KMS-11 (cell line): ENCODE results near the gene STAT5A.

Experiments used
- H2AFZ ChIP-seq: fragments of 200-600 bp; sonication (generic); 2 replicates; pipeline ENCODE4 v1.6.1; 2016; ENCODE audit warnings: antibody characterized with exemption, mixed run types, low read depth
- H3K27ac ChIP-seq: fragments of 200-600 bp; sonication (generic); 2 replicates; pipeline ENCODE4 v1.6.1; 2016; ENCODE audit warnings: mild to moderate bottlenecking, mixed run types
- H3K27me3 ChIP-seq: fragments of 200-600 bp; sonication (generic); 2 replicates; pipeline ENCODE4 v1.6.1; 2017; ENCODE audit warnings: mild to moderate bottlenecking, low read depth, mixed run types, moderate library complexity; ENCODE audit not compliant: insufficient read depth
- H3K36me3 ChIP-seq: fragments of 200-600 bp; sonication (generic); 2 replicates; pipeline ENCODE4 v1.6.1; 2017; ENCODE audit warnings: mild to moderate bottlenecking, mixed run types; ENCODE audit not compliant: insufficient read depth
- H3K4me1 ChIP-seq: fragments of 200-600 bp; sonication (generic); 2 replicates; pipeline ENCODE4 v1.6.1; 2016; ENCODE audit warnings: mild to moderate bottlenecking, low read depth, mixed run types; ENCODE audit not compliant: poor library complexity, severe bottlenecking
- H3K4me2 ChIP-seq: fragments of 200-600 bp; sonication (generic); 2 replicates; pipeline ENCODE4 v1.7.0; 2016; ENCODE audit warnings: mild to moderate bottlenecking, mixed run types
- H3K4me3 ChIP-seq: fragments of 200-600 bp; sonication (generic); IDR thresholded peaks from 2 replicates; pipeline ENCODE4 v1.6.1; 2017; ENCODE audit warnings: low read depth, low read length, mixed read lengths; ENCODE audit not compliant: insufficient read depth
- H3K79me2 ChIP-seq: fragments of 200-600 bp; sonication (generic); 2 replicates; pipeline ENCODE4 v1.6.1; 2016; ENCODE audit warnings: low read depth, mixed run types; ENCODE audit not compliant: insufficient read depth
- H3K9ac ChIP-seq: fragments of 200-600 bp; sonication (generic); 2 replicates; pipeline ENCODE4 v1.6.1; 2016; ENCODE audit warnings: mild to moderate bottlenecking, mixed run types
- H4K20me1 ChIP-seq: fragments of 200-600 bp; sonication (generic); 2 replicates; pipeline ENCODE4 v1.6.1; 2016; ENCODE audit warnings: mild to moderate bottlenecking, mixed run types; ENCODE audit not compliant: insufficient read depth
- CTCF ChIP-seq: fragments of 200-600 bp; sonication (generic); conservative IDR thresholded peaks from 2 replicates; pipeline ENCODE4 v1.6.1; 2017; ENCODE audit warnings: low read depth, mild to moderate bottlenecking, antibody characterized with exemption, low read length, moderate library complexity, mixed read lengths

Gene STAT5A

GRCh38 chr17:42289611-42290181 lies 1.4 kb downstream of the STAT5A start:
- Histone ChIP-seq H3K4me2 (no peak overlapping the region), H3K9ac (no peak overlapping the region), H2AFZ (no peak overlapping the region), H3K4me3 (no peak overlapping the region), H3K36me3 (no peaks in the 10 kb centered on the region), H3K4me1 (no peaks in the 10 kb centered on the region), H3K27me3 (peaks cover 27% of the 10 kb centered on the region), H3K79me2 (no peaks in the 10 kb centered on the region), H3K27ac (no peak overlapping the region), H4K20me1 (no peaks in the 10 kb centered on the region)
- TF ChIP-seq CTCF, result no peak

- Histone ChIP-seq H3K79me2 (no peaks in the 10 kb centered on the region), H3K27ac (no peak overlapping the region), H3K27me3 (peaks cover 27% of the 10 kb centered on the region), H4K20me1 (no peaks in the 10 kb centered on the region), H3K4me3 (no peak overlapping the region), H2AFZ (no peak overlapping the region), H3K4me1 (no peaks in the 10 kb centered on the region), H3K9ac (no peak overlapping the region), H3K36me3 (no peaks in the 10 kb centered on the region), H3K4me2 (no peak overlapping the region)
- no peak for TF ChIP-seq CTCF
Observed at GRCh38 chr17:42290577-42290976, 2.3 kb downstream of the STAT5A start.

- H3K9ac ChIP-seq, result no peak overlapping the region
- TF ChIP-seq CTCF, result no peak
- no peaks in the 10 kb centered on the region for H3K36me3 ChIP-seq
- H2AFZ ChIP-seq, result no peak overlapping the region
- H3K4me1 ChIP-seq, result no peaks in the 10 kb centered on the region
- peaks cover 27% of the 10 kb centered on the region for H3K27me3 ChIP-seq
- H3K27ac ChIP-seq, result no peak overlapping the region
- H4K20me1 ChIP-seq, result no peaks in the 10 kb centered on the region
- H3K4me3 ChIP-seq, result no peak overlapping the region
- no peaks in the 10 kb centered on the region for H3K79me2 ChIP-seq
- H3K4me2 ChIP-seq, result no peak overlapping the region
Observed at GRCh38 chr17:42291129-42291528, 2.8 kb downstream of the STAT5A start.

- H2AFZ ChIP-seq, result no peak overlapping the region
- H3K9ac ChIP-seq, result no peak overlapping the region
- peaks cover 7% of the 10 kb centered on the region for H3K27me3 ChIP-seq
- no peak overlapping the region for H3K27ac ChIP-seq
- H4K20me1 ChIP-seq, result no peaks in the 10 kb centered on the region
- no peak overlapping the region for H3K4me2 ChIP-seq
- no peaks in the 10 kb centered on the region for H3K79me2 ChIP-seq
- no peaks in the 10 kb centered on the region for H3K4me1 ChIP-seq
- H3K4me3 ChIP-seq, result no peak overlapping the region
- no peaks in the 10 kb centered on the region for H3K36me3 ChIP-seq
- no peak for TF ChIP-seq CTCF
Observed at GRCh38 chr17:42294469-42295398, 6.4 kb downstream of the STAT5A start.
